Endodermal cell (in vitro differentiated cells): ENCODE data around the gene COQ5. TPM values are rescaled to one million over a fixed set of nuclear protein-coding genes. Genes with fewer than 3 reads are reported as not detected.

Experiments used
- DNase-seq: peaks from one replicate; pipeline ENCODE4 v3.0.0-alpha.2; 2017
- H3K27ac ChIP-seq: 2 replicates; pipeline ENCODE4 v1.5.1; 2013; ENCODE audit warnings: mild to moderate bottlenecking, low read depth, low read length, moderate library complexity
- H3K27me3 ChIP-seq: 2 replicates; pipeline ENCODE4 v1.6.1; 2013; ENCODE audit warnings: mild to moderate bottlenecking, low read length, moderate library complexity; ENCODE audit not compliant: insufficient read depth, control insufficient read depth, poor library complexity, severe bottlenecking
- H3K36me3 ChIP-seq: 2 replicates; pipeline ENCODE4 v1.7.0; 2013; ENCODE audit warnings: mild to moderate bottlenecking, low read length, moderate library complexity; ENCODE audit not compliant: control insufficient read depth, insufficient read depth
- H3K4me1 ChIP-seq: one replicate; pipeline ENCODE4 v1.7.0; 2013; ENCODE audit warnings: low read length; ENCODE audit not compliant: control insufficient read depth, insufficient read depth
- H3K4me3 ChIP-seq: 2 replicates; pipeline ENCODE4 v1.5.1; 2013; ENCODE audit warnings: mild to moderate bottlenecking, low read length, moderate library complexity
- H3K9ac ChIP-seq: 2 replicates; pipeline ENCODE4 v1.6.1; 2013; ENCODE audit warnings: mild to moderate bottlenecking, low read length, moderate library complexity; ENCODE audit not compliant: poor library complexity, severe bottlenecking; ENCODE audit errors: extremely low read depth
- H3K9me3 ChIP-seq: 2 replicates; pipeline ENCODE4 v1.6.1; 2013; ENCODE audit warnings: mild to moderate bottlenecking, low read length, moderate library complexity; ENCODE audit not compliant: control insufficient read depth
- H3K27ac Mint-ChIP-seq: 2 replicates; pipeline ENCODE4 v1.8.0; 2020; ENCODE audit warnings: mixed read lengths
- H3K27me3 Mint-ChIP-seq: 2 replicates; pipeline ENCODE4 v1.8.0; 2021; ENCODE audit warnings: mild to moderate bottlenecking, mixed read lengths; ENCODE audit not compliant: insufficient read depth
- H3K36me3 Mint-ChIP-seq: 2 replicates; pipeline ENCODE4 v1.8.0; 2020; ENCODE audit warnings: low read depth, mixed read lengths
- H3K4me1 Mint-ChIP-seq: 2 replicates; pipeline ENCODE4 v1.8.0; 2020; ENCODE audit warnings: mixed read lengths
- H3K4me3 Mint-ChIP-seq: 2 replicates; pipeline ENCODE4 v1.8.0; 2020; ENCODE audit warnings: mild to moderate bottlenecking, moderate library complexity, mixed read lengths
- H3K9me3 Mint-ChIP-seq: 2 replicates; pipeline ENCODE4 v1.8.0; 2020; ENCODE audit warnings: mild to moderate bottlenecking, mixed read lengths
- CTCF ChIP-seq: fragments of 200-600 bp; sonication (generic); conservative IDR thresholded peaks from 2 replicates; pipeline ENCODE4 v1.5.0; 2021; ENCODE audit warnings: antibody characterized with exemption, mild to moderate bottlenecking
- WGBS, 2 experiments: methylation state at CpG; one replicate each; pipeline versions ENCODE4 v1.1.5 to v1.1.7; 2013; ENCODE audit warnings: missing lambda C conversion rate in 2 of 2, mixed read lengths in 1 of 2; ENCODE audit not compliant: insufficient coverage in 1 of 2, insufficient read length in 1 of 2; 5-methylcytosine and 5-hydroxymethylcytosine counted together
- total RNA-seq, 2 donors: library from RNA; stranded (reverse); fragmentation: NEBNext Ultra II Directional in 1 of 2; extraction: Animal tissue kit (Norgen Biotek cat#: 25700) in 1 of 2; gene quantifications; 2 replicates in 1 of 2; 3 replicates in 1 of 2; pipeline ENCODE4 v1.2.1, GENCODE V29; 2021

Gene COQ5
- total RNA-seq, 2 donors from 2014 or later: 35.5 to 55.1 TPM

- Mint-ChIP-seq H3K4me1 (peaks cover 14% of the 10 kb centered on the region), H3K27ac (no peak overlapping the region), H3K27me3 (no peaks in the 10 kb centered on the region), H3K9me3 (no peaks in the 10 kb centered on the region), H3K36me3 (peaks cover 76% of the 10 kb centered on the region), H3K4me3 (no peak overlapping the region)
- Histone ChIP-seq H3K36me3 (peaks cover 92% of the 10 kb centered on the region), H3K27me3 (no peaks in the 10 kb centered on the region), H3K27ac (no peak overlapping the region), H3K4me3 (peak overlapping the region; percentile 45), H3K9ac (no peak overlapping the region), H3K4me1 (peaks cover 7% of the 10 kb centered on the region), H3K9me3 (no peaks in the 10 kb centered on the region)
- no peak for DNase-seq
- WGBS, 2 experiments: 92 to 94% methylated on average over 4 to 5 of the region's 5 CpGs
- TF ChIP-seq CTCF: no peak
Measured at GRCh38 chr12:120571299-120571698, 42.3 kb upstream of the COQ5 start.

GRCh38 chr12:120563495-120563894 is 34.5 kb upstream of the COQ5 start:
- H3K27me3 Mint-ChIP-seq: no peaks in the 10 kb centered on the region
- H3K9ac ChIP-seq: no peak overlapping the region
- 95 to 97% methylated on average over 5 to 11 of the region's 11 CpGs for WGBS, 2 experiments
- no peaks in the 10 kb centered on the region for H3K4me1 Mint-ChIP-seq
- H3K9me3 Mint-ChIP-seq: no peaks in the 10 kb centered on the region
- H3K36me3 ChIP-seq: peaks cover 90% of the 10 kb centered on the region
- peak overlapping the region; percentile 76 for H3K27ac Mint-ChIP-seq
- H3K4me3 Mint-ChIP-seq: no peak overlapping the region
- H3K4me3 ChIP-seq: no peak overlapping the region
- no peak for TF ChIP-seq CTCF
- no peaks in the 10 kb centered on the region for H3K4me1 ChIP-seq
- H3K9me3 ChIP-seq: no peaks in the 10 kb centered on the region
- no peaks in the 10 kb centered on the region for H3K27me3 ChIP-seq
- DNase-seq: no peak
- H3K27ac ChIP-seq: no peak overlapping the region
- H3K36me3 Mint-ChIP-seq: peaks cover 81% of the 10 kb centered on the region

GRCh38 chr12:120562906-120563305 is 33.9 kb upstream of the COQ5 start:
- Histone ChIP-seq H3K4me3 (no peak overlapping the region), H3K9ac (no peak overlapping the region), H3K27me3 (no peaks in the 10 kb centered on the region), H3K9me3 (no peaks in the 10 kb centered on the region), H3K27ac (no peak overlapping the region), H3K4me1 (no peaks in the 10 kb centered on the region), H3K36me3 (peaks cover 87% of the 10 kb centered on the region)
- TF ChIP-seq CTCF: no peak
- 95 to 97% methylated on average over 7 to 8 of the region's 8 CpGs for WGBS, 2 experiments
- Mint-ChIP-seq H3K4me1 (no peaks in the 10 kb centered on the region), H3K27me3 (no peaks in the 10 kb centered on the region), H3K36me3 (peaks cover 83% of the 10 kb centered on the region), H3K9me3 (no peaks in the 10 kb centered on the region), H3K4me3 (no peak overlapping the region), H3K27ac (peak overlapping the region; percentile 76)
- no peak for DNase-seq
